ENCODE data around the gene RPL9.

RPL9 gene

DNA sequence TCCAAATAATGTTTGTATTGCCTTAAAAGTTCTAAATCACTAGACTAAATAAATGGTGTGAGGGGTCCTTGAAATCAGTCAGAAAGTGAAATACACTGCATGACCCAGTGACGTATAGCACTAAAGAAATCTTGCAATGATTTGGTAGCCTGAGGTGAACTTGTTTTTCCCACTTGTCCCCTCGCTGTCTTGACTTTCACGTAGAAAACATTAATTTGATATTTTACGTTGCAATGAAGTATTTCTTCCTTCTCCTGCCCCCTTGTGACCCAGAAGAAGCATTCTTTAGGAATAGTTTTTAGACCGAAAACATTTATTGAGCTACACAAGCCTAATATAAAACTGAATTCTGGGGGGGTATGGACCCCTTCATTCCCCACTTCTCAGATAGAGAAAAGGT lies 48.3 kb downstream of the RPL9 start:
- no peaks in the 10 kb centered on the region for H3K4me1 Mint-ChIP-seq
- H3K4me3 Mint-ChIP-seq = no peak overlapping the region
- no peaks in the 10 kb centered on the region for H3K9me3 Mint-ChIP-seq
- no peak overlapping the region for H3K27ac Mint-ChIP-seq
- no peaks in the 10 kb centered on the region for H3K27me3 Mint-ChIP-seq
- ATAC-seq = no peak
- no peaks in the 10 kb centered on the region for H3K36me3 Mint-ChIP-seq

DNA sequence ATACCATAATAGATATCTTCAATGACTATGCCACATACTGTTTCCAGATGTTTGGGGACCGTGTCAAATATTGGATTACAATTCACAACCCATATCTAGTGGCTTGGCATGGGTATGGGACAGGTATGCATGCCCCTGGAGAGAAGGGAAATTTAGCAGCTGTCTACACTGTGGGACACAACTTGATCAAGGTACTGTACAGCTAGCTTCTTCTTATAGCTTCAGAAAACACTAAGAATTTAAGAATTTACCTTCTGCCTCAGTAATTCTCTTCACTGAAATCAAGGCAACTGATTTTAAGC lies 51.2 kb downstream of the RPL9 start:
- Mint-ChIP-seq H3K9me3 (no peaks in the 10 kb centered on the region), H3K27ac (no peak overlapping the region), H3K36me3 (no peaks in the 10 kb centered on the region), H3K4me3 (no peak overlapping the region), H3K27me3 (no peaks in the 10 kb centered on the region), H3K4me1 (no peaks in the 10 kb centered on the region)
- ATAC-seq = no peak

DNA sequence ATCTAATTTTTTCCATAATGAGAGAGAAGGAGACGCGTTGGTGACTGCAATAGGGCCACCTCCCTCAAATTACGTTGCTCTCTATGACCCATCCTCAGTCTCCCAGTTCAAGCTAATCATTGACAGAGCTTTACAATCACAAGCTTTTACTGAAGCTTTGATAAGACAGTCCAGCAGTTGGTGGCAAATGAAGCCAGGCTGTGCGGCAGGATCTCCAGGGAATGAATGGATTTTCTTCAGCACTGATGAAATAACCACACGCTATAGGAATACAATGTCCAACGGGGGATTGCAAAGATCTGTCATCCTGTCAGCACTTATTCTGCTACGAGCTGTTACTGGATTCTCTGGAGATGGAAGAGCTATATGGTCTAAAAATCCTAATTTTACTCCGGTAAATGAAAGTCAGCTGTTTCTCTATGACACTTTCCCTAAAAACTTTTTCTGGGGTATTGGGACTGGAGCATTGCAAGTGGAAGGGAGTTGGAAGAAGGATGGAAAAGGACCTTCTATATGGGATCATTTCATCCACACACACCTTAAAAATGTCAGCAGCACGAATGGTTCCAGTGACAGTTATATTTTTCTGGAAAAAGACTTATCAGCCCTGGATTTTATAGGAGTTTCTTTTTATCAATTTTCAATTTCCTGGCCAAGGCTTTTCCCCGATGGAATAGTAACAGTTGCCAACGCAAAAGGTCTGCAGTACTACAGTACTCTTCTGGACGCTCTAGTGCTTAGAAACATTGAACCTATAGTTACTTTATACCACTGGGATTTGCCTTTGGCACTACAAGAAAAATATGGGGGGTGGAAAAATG lies 51.7 kb downstream of the RPL9 start, which contains the start of gene KLB:
Gene KLB, plus strand, starts transcription at position 168 of the 821 bp plus-strand sequence. Its CDS starts 20 bp downstream, at position 188.
- Mint-ChIP-seq H3K36me3 (no peaks in the 10 kb centered on the region), H3K9me3 (no peaks in the 10 kb centered on the region)

More for the DNA sequence above, 51.7 kb downstream of the RPL9 start, which contains the start of gene KLB:
- H3K4me3 Mint-ChIP-seq = no peak within 1 kb of the TSS
- H3K4me1 Mint-ChIP-seq = no peaks in the 10 kb centered on the region
- ATAC-seq = no peak
- H3K27ac Mint-ChIP-seq = no peak within 1 kb of the TSS
- no peaks in the 10 kb centered on the region for H3K27me3 Mint-ChIP-seq
